K562 (cell line): ENCODE results near the gene PARD6A. TPM values are rescaled to one million over a fixed set of nuclear protein-coding genes. Genes with fewer than 3 reads are reported as not detected.

Experiments
- FOSL1 ChIP-seq: fragments of 200-800 bp; sonication (Bioruptor generic); conservative IDR thresholded peaks from 2 replicates; pipeline ENCODE4 v1.6.1; 2016; ENCODE audit warnings: missing genetic modification characterization, missing compliant biosample characterization
- FUS ChIP-seq: fragments of 200-400 bp; formaldehyde crosslinking; optimal IDR thresholded peaks from 2 replicates; pipeline ENCODE3; 2017; ENCODE audit warnings: low read depth, low read length
- IFI16 ChIP-seq: fragments of 250-450 bp; sonication (Bioruptor Pico); IDR thresholded peaks from 2 replicates; pipeline ENCODE4 v2.1.2; 2022; ENCODE audit warnings: mild to moderate bottlenecking, inconsistent platforms
- ILF3 ChIP-seq: fragments of 450-650 bp; IDR thresholded peaks from 2 replicates; pipeline ENCODE4 v1.6.1; 2018; ENCODE audit warnings: antibody characterized with exemption, mild to moderate bottlenecking, moderate library complexity, borderline replicate concordance
- KDM1A ChIP-seq, 2 experiments: fragments of 450-650 bp; IDR thresholded peaks; 2 replicates each; pipeline ENCODE4 v1.6.1; 2016; ENCODE audit warnings: mild to moderate bottlenecking in 2 of 2
- KHSRP ChIP-seq: fragments of 450-650 bp; IDR thresholded peaks from 2 replicates; pipeline ENCODE4 v1.6.1; 2017
- MED1 ChIP-seq: sonication (generic); formaldehyde crosslinking; IDR thresholded peaks from 2 replicates; pipeline ENCODE4 v1.8.1; 2023; ENCODE audit warnings: missing genetic modification reagents, borderline replicate concordance
- MEF2A ChIP-seq: IDR thresholded peaks from 2 replicates; pipeline ENCODE4 v1.6.1; 2011; ENCODE audit warnings: low read depth, mild to moderate bottlenecking, low read length, moderate library complexity; ENCODE audit not compliant: control insufficient read depth
- MEIS2 ChIP-seq: fragments of 450-650 bp; IDR thresholded peaks from 2 replicates; pipeline ENCODE4 v1.6.1; 2014; ENCODE audit warnings: mild to moderate bottlenecking; ENCODE audit not compliant: partially characterized antibody
- POU5F1 ChIP-seq: fragments of 150-350 bp; IDR thresholded peaks from 2 replicates; pipeline ENCODE4 v1.6.1; 2014; ENCODE audit warnings: borderline replicate concordance, low read length, low read depth, mild to moderate bottlenecking; ENCODE audit not compliant: partially characterized antibody
- SRSF7 ChIP-seq: fragments of 200-400 bp; formaldehyde crosslinking; optimal IDR thresholded peaks from 2 replicates; pipeline ENCODE3; 2017; ENCODE audit warnings: mild to moderate bottlenecking, low read depth, low read length
- UBTF ChIP-seq, 2 experiments: IDR thresholded peaks; 2 replicates each; pipeline ENCODE4 v1.6.1; 2012; ENCODE audit warnings: improper control_type of control experiment in 2 of 2, low read depth in 2 of 2, low read length in 2 of 2, borderline replicate concordance in 1 of 2
- ZNF197 ChIP-seq: fragments of 200-800 bp; sonication (Bioruptor generic); IDR thresholded peaks from 2 replicates; pipeline ENCODE4 v1.6.1; 2016; ENCODE audit warnings: low read depth, missing genetic modification characterization, missing compliant biosample characterization
- ZNF274 ChIP-seq: IDR thresholded peaks from 2 replicates; pipeline ENCODE4 v1.6.1; 2011; ENCODE audit warnings: low read depth, mild to moderate bottlenecking, low read length, moderate library complexity, borderline replicate concordance
- ZNF79 ChIP-seq: fragments of 250-450 bp; sonication (Bioruptor Pico); IDR thresholded peaks from 2 replicates; pipeline ENCODE4 v1.4.0; 2020; ENCODE audit warnings: low read depth, mild to moderate bottlenecking, moderate library complexity
- polyA plus RNA-seq, 8 experiments: library from polyadenylated mRNA; depleted of rRNA in 4 of 8; stranded (reverse) in 5 of 8; unstranded in 3 of 8; fragments of >200 nt; fragmentation: Nextera tagmentation in 2 of 8; fragmentation: Illumina TruSeq in 1 of 8; extraction: Ambion mirVana in 2 of 8; extraction: Trizol in 1 of 8; gene quantifications; 2 replicates each; pipeline versions ENCODE4 v1.2.1 to v1.2.3, GENCODE V29; 2011 to 2014; ENCODE audit warnings: inconsistent platforms in 1 of 8, missing spikeins in 1 of 8
- total RNA-seq, 7 experiments: library from RNA; depleted of rRNA in 6 of 7; stranded (reverse); fragments of >200 nt in 6 of 7; fragmentation: Illumina TruSeq in 2 of 7; extraction: Trizol in 2 of 7; gene quantifications; 2 replicates each; pipeline versions ENCODE4 v1.2.1 to v1.2.3, GENCODE V29; 2011 to 2021; ENCODE audit warnings: low replicate concordance in 1 of 7

PARD6A gene
- total and polyA plus RNA-seq, 9 of the 15 experiments (the other 6 are each of a cell fraction or from before 2014, with no cell fraction given) = 0.04 to 2.0 (median 0.44) TPM

DNA sequence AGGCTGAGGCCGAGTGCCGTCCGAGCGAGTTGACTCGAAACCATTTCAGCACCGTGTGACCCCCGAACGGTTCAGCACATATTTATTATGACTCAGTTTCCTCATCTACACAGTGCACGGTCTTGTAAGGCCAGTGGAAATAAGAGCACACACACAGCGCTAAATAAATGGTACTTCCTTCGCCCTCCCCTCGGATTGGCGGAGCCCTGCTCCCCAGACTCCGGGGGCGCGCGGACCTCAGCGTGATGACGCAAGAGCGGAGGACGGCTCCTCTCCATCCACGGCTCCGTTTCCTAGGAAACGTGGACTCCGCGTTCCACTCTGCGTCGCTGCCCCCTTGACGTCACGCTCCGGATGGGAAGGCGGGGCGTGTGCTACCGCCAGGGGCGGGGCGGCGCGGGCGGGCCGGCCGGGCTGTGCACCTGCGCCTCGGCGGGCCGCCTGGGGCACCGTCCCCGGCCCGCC is at the start of gene PARD6A (continued):
- TF ChIP-seq MEIS2 = no peak
- no peak for TF ChIP-seq POU5F1
- TF ChIP-seq ZNF274 = no peak
- peak in 1 of 2 experiments; percentile 24; a peak in 1 of 4 replicates for TF ChIP-seq KDM1A (IDR thresholded peaks at IDR 0.05)
- TF ChIP-seq MEF2A = no peak
- TF ChIP-seq KHSRP = peak; percentile 71
- no peak for TF ChIP-seq SRSF7
- no peak for TF ChIP-seq IFI16
- TF ChIP-seq ZNF79 (CRISPR knock-in tag) = no peak
- TF ChIP-seq ZNF197 (CRISPR knock-in tag) = no peak
- no peak for TF ChIP-seq UBTF (IDR thresholded peaks at IDR 0.05; ENCODE audit: borderline replicate concordance in 1 of 2, low read depth in 2 of 2, low read length in 2 of 2)
- no peak for TF ChIP-seq FUS
- no peak for TF ChIP-seq ILF3
- TF ChIP-seq MED1 (CRISPR knock-in tag) = no peak
- TF ChIP-seq FOSL1 = peak; percentile 27; the same call in 1 of the 2 replicates
